Measurements from ENCODE around the gene MRPL55.

The MRPL55 gene

DNA sequence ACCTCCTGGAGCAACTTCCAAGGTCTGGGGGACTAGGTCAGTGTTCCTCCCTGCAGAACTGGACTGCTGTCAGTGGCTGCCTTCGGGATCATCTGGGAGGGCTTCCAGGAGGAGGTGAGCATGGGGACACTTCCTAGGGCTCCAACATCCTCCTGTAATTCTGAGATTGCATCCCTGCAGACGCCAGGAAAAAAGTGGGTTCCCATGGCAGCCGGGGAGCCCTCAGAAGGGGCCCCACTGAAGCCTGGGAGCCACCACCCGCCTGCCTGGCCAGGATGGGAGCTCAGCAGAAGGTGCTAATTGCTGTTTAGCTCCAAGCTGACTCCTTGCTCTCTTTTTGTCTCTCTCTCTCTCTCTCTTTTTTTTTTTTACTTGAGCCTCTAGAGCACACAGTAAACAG lies 42.7 kb downstream of the MRPL55 start:
- DNase-seq, result no peak

DNA sequence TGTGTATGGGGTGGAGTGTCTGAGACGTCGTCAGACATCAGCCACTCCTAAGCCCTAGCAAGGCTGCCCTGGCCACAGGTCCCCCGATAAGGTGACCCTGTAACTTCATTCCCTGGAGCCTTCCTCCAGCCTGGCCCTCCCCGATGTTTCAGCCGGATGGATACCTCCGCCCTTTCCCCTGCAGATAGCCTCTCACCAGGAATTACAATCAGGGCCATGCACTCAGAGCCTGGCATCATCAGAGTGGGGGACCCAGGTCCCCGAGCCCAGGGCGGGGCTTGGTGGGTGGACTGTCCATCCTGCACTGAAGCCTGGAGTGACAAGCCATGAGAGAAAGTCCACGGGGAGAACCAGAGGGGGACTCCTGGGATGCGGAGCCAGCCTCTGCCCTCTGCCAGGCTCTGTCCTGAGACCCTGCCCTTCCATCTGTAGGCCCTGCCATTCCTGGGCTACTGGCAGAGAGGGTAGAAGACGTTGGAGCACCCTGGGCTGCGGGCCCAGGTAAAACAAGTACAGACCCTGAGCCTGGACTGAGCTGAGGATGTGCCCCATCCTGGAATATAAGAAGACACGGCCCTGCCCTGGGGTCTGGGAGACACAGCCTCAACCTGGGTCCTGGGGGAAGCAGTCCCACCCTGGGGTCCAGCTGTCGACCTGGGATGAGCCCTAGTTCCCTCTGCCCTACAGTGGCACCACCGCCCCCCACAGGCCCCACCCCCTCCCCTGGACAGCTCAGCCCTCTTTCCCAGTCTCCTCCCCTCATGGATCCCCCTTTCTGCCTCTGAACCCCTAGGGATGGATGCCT lies 43.4 kb downstream of the MRPL55 start:
- DNase-seq, result no peak

DNA sequence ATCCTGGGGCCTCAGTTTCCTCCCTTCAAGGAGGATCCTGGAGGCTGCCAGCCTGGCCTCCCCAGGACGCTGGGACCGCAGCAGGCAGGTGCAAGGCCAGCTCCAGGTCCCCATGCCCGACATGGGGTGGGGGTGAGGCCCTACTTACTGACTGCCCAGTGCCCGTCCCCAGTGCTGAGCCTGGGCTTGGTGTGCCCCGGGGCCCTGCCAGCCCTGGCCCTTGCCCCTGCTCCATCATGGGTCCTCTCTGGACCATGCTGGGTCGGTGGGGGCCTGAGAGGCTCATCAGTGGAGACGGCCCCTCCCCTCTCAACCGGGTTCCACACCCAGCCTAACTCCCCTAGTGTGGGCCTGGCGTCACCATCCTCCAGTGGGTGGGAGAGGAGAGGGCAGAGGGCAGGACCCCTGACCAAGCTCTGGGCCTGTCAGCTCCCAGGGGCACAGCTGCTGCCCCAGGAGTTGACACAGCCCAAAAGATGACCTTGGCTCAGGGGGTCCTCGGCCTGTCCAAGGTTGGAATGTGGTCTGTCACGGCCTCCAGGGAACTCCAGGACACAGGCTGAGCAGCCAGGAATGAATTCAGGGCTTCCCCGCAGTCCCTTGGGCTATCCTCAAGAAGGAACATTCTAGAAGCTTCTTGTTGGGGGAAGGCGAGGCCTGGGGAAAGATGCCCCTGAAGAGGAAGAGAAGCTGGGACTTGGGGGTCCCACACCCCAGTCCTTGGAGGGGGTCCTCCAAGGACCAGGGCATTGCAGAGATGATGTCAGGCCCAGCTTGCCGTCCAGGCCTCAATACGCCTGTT lies 44.2 kb downstream of the MRPL55 start:
- no peak for DNase-seq

DNA sequence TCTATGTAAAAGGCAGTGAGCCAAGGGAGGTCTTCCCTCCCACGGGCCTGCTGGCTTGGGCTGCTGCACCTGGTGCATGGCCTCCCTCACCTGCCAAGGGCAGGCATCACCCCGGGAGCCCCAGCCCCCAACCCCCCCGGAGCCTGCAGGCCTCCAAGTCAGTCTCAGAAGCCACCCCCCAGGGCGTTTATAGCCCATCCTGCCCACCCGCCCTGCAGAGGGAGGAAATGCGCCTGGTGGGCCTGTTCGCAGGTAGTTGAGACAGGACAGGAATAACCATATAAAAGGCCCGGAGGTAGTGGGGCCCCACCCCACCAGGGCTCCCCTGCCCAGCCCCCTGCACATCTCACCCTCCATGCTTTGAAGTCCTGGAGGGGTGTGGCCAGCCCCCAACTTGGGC lies 44.8 kb downstream of the MRPL55 start:
- DNase-seq, result no peak

DNA sequence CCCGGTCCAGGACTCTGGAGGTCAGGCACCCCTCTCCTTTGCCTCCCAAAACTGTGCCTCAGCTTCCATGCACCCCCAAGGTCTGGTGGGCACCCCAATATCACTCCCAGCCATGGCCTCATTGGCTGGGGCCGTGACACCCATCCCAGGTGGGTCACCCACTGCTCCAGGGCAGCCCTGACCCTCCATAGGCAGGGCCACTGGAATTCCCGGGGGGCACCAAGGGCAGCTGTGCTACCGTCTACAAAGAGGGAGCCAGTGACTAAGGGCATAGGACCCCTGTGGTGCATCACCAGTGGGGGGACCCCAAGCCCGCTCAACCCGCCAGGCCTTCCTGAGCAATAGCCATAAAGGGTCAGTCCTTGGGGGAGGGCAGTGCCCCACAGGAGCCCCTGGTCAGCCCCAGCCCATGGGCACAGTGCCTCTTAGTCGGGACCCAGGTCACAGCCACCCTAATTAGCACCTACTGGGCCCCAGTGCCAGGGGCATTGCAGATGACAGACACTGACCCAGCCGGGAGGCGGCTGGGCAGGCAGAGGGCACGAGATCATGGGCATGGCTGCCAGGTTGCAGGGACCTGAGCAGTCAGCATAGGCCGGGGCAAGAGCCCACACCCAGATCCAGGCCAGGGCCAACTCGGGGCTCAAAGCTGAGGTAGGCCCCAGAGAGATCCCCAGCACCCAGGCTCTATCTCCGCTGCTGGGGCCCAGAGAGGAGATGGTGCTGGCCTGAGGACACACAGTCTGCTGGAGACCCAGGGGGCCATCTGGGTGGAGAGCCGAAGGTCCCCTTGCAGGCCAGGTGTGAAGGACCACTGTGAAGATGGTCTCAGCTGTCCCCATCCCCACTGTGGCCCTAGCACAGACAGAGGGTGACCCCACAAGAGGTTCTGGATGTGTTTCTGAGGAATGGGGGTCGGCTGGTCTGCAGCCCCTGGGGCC lies 45.6 kb downstream of the MRPL55 start:
- no peak for DNase-seq

DNA sequence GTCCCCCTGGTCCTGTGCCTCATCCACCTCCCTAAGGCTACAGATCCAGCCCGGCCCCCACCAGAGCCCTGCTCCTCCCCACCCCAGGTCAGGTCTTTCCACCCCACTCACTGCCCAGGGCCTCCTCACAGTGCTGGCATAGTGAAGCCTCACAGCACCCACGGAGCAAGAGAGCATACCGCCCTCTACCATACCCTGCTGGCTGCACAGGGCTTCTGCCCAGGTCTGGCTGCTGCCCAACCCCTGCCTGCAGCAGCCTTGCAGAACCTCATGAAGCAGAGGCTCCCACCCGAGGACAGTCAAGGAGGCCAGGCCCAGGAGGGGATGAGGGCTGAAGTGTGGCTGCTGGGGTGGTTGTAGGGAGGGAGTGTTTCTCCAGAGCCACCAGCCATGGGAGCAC lies 46.3 kb downstream of the MRPL55 start:
- no peak for DNase-seq

DNA sequence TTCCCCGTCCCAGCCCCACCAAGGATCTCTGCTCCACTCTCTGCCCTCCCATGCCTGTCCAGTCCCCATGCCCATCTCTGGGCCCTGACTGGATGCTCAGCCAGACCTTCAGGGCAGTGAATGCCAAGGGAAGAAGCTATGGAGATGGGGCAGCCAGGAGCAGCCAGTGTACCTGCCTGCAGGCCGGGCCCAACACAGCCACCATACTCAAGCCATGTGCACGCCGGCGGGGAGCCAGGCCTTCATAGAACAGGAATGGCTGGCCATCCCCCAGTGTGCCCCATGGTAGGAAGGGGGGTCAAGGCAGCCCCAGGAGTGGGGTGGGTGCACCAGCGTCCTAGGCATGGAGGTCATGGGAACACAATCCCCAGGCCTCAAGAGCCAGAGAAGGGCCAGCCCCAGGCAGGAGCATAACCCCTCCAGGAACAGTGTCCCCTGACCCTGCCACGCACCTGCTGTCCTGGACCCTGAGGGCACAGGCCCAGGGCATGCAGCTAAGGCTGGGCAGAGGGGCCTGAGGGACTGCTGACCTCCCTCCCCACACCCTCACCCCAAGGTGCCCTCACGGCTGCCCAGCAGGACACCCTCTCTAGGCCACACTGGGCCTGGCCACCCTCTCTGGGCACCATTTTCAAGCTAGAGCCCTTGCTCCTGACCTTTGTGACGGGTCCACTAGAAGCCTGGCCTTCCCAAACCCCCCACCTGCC lies 46.9 kb downstream of the MRPL55 start:
- no peak for DNase-seq

DNA sequence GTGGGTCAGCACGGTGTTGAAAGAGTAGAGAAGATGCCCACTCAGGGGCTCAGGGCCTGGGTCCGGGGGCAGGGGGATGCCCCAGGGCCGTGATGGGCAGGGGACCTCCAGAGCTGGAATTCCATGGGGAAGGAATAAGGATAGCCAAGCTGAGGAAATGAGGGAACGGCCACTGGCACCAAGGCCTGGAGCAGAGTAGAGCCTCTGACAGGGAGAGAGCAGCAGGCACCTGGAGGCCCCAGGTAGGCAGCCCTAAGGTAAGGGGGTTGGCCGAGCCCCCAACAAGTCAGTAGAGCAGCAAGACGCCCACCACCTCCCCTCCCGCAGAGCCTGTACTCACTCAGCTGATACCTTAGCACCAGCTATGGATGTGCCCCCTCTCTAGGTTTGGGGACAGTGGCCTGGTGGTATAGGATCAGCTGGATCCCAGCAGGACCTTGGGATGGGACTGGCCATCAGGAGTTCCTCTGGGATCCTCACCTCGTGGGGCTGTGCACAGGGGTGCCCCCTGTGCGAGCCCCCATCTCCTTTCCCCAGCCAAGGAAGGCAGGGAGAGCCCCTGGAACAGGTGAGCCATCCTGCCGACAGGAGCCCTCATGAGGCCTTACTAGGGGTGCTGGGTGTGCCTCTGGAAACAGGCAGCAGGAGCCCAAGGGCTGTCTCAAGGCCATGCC lies 47.6 kb downstream of the MRPL55 start:
- no peak for DNase-seq

DNA sequence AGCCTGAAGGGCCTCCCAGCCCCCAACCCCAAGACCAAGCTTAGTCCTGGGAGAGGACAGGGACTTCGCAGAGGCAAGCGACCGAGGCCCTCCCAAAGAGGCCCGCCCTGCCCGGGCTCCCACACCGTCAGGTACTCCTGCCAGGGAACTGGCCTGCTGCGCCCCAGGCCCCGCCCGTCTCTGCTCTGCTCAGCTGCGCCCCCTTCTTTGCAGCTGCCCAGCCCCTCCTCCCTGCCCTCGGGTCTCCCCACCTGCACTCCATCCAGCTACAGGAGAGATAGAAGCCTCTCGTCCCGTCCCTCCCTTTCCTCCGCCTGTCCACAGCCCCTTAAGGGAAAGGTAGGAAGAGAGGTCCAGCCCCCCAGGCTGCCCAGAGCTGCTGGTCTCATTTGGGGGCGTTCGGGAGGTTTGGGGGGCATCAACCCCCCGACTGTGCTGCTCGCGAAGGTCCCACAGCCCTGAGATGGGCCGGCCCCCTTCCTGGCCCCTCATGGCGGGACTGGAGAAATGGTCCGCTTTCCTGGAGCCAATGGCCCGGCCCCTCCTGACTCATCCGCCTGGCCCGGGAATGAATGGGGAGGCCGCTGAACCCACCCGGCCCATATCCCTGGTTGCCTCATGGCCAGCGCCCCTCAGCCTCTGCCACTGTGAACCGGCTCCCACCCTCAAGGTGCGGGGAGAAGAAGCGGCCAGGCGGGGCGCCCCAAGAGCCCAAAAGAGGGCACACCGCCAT lies 48.5 kb downstream of the MRPL55 start:
- DNase-seq, result no peak

DNA sequence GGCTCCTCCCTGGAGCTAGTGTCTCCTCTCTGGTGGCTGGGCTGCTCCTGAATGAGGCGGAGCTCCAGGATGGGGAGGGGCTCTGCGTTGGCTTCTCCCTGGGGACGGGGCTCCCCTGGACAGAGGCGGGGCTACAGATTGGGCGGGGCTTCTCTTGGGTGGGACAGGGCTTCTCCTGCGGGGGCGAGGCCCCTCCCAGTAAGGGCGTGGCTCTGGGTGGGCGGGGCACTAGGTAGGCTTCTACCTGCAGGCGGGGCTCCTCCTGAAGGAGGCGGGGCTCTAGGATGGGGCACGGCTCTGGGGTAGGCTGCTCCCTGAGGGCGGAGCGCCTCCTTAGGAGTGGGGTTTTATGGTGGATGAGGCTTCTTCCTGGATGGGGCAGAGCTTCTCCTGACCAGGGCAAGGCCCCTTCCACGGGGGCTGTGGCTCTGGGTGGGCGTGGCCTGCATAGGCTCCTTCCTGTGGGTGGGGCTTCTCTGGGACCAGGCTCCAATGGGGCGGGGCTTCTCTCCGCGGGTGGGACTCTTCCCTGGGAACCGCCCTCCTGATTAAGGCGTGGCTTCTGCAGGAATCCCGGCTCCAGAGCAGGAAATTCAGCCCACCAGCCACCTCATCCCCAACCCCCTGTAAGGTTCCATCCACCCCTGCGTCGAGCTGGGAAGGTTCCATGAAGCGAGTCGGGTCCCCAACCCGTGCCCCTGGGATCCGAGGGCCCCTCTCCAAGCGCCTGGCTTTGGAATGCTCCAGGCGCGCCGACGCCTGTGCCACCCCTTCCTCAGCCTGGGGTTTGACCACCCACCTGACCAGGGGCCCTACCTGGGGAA lies 49.3 kb downstream of the MRPL55 start:
- DNase-seq, result peak; percentile 84

DNA sequence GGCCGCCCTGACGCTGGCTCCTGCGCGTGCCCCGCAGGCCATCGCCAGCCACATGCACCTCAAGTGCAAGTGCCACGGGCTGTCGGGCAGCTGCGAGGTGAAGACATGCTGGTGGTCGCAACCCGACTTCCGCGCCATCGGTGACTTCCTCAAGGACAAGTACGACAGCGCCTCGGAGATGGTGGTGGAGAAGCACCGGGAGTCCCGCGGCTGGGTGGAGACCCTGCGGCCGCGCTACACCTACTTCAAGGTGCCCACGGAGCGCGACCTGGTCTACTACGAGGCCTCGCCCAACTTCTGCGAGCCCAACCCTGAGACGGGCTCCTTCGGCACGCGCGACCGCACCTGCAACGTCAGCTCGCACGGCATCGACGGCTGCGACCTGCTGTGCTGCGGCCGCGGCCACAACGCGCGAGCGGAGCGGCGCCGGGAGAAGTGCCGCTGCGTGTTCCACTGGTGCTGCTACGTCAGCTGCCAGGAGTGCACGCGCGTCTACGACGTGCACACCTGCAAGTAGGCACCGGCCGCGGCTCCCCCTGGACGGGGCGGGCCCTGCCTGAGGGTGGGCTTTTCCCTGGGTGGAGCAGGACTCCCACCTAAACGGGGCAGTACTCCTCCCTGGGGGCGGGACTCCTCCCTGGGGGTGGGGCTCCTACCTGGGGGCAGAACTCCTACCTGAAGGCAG lies 50.0 kb downstream of the MRPL55 start:
- peak; percentile 64 for DNase-seq

DNA sequence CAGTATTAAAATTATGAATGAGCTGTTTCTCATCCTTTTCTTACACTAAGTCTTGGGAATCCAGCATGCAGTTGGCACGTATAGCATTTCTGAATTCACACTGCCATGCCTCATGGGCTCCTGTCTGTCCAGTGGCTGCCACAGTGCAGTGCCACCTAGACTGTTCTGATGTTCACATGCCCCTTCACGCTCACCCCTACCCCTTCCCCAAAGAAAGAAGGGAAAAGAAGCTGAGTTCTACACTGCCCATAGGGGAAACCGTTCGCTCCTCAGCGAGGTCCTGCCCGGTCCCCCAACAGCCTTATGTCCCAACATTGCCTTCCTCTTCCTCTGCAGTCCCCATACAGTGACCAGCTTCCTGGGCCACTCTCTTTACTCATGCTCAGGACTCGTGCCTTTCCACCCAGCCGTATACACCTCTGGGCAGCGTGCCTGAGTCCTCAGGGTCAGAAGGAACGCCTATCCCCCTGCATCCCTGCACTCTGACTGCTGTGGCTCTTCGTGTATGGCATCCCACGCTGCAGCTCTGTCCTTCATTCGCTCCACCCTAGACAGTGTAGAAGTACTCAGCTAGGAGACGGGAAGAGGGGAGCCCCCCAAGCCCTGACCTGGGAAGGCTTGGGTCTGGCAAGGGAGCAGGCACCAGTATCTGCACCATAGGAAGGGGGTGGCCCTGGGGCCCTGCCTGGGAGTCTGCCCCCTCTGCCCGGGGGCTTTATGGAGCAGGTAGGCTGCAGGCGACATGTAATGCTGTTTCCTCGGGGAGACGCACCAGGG lies 50.7 kb downstream of the MRPL55 start:
- DNase-seq, result no peak

Data from CD4-positive, alpha-beta T cell treated with Interleukin-10 for 1 hour (primary cell).